ENCODE measurements around the gene ARHGEF38. TPM values are rescaled to one million over a fixed set of nuclear protein-coding genes. Genes with fewer than 3 reads are reported as not detected.

ARHGEF38 gene
- total RNA-seq, 1 experiment from 2014 or later, result not detected

DNA sequence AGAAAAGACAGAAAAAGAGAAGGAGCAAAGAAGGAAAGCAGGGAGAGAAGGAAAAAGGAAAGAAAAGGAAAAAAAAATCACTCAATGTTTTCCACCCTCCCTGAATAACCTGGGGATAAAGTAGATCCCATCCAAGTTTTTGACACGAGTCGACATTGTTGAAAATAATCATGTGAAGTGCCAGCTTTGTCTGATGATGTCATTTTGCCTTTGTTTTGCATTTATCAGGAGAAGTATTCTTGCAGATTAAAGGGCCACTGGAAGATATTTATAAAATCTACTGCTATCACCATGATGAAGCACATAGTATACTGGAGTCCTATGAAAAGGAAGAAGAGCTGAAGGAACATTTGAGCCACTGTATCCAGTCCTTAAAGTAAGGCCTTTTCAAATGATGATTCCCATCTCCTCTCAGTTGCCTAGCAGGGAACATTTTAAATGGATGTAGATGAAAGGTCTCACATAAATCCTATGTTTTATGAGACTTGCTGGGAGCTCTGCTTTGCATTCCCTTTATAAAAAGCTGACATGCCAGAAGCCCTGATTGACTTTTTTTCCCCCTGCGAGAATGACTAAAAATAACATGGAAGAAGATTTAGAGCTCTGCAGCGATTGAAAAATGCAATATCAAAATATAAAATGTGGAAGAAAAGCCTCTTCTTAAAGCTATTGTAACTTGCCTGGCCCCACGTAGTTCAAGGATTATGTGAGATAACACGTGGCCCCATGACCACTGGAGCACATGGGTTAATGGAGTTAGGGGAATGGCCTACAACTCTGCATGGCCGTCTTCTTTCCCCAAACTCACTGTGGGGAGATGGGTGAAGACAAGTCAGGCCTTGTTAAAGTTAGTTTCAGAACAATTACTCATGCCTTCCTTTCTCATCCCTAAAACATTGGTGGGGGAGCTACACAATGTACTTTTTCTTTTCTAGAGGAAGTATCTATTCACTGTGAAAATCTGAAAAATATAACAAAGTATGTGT lies 78.5 kb downstream of the ARHGEF38 start:
- DNase-seq (ENCODE audit: low read depth, low spot score), result peak; percentile 74
- in situ Hi-C loops (cut with HindIII; ENCODE audit: low pct_unique_long_range_greater_than_20kb, low sequenced_read_pairs), result no loop called here

DNA sequence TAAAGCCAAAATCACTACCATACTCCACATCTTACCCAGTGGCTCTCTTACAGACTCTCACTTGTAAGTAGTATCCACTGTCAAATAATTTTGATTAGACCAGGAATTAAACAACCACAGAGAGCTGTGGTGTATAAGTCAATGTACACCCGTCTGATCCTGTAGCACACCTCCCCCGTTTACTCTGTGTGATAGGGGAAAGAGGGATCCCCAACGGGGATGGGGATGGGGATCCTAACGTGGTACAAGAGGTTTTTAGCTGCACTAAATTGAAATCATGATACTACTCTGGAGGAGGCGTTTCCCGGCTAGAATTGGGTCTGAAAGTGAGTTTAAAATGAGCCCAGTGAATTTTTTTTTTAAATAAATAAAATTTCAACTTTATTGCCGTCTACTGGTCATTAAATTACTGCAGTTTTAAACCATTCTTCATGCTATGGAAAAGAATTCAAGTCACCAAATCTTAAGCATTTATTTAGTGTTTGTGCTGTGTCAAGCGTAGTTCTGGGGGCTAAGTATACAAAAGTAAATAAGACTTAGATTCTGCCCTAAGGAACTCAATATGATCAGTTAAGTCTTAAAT lies 79.5 kb downstream of the ARHGEF38 start:
- in situ Hi-C loops (cut with HindIII; ENCODE audit: low pct_unique_long_range_greater_than_20kb, low sequenced_read_pairs), result no loop called here
- DNase-seq (ENCODE audit: low read depth, low spot score), result peak; percentile 33

DNA sequence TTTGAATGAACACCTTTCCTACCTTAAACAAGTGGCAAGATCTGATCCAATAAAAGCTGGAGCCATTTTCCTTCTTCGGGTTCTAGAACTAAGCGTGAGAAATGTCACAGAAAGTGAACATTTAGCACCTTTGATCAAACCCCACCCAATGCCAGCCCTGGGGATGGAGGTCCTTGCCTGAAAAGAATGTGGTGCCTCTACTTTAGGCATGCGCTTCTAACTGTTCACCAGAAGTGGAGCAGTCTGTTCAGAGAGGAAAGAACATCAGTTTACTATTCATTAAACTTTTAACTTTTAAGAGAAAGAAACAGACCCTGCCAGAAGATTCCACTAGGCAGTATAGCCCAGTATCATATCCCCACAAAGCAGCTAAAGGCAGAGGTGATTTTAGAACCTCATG lies 80.2 kb downstream of the ARHGEF38 start:
- in situ Hi-C loops (cut with HindIII; ENCODE audit: low pct_unique_long_range_greater_than_20kb, low sequenced_read_pairs), result no loop called here
- peak; percentile 21 for DNase-seq (ENCODE audit: low read depth, low spot score)

DNA sequence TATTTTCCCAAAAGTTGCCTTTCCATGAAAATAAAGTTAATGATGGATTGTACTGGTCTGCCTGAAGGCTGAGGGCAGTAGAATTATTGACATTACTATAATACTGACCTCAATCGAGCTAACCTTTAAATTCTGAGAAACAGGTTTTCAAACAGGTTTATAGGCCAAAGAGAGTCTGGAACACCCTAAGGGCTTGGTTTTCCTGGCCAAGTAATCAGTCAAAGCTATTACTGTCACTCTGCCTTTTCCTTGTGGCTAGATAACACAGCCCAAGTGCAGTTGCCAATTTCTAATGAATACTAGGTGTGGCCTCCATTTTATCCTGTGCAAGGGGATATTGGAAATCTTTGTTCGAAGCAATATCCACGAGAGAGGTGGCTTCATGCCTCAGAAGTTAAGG lies 80.8 kb downstream of the ARHGEF38 start:
- in situ Hi-C loops (cut with HindIII; ENCODE audit: low pct_unique_long_range_greater_than_20kb, low sequenced_read_pairs), result no loop called here
- no peak for DNase-seq (ENCODE audit: low read depth, low spot score)

DNA sequence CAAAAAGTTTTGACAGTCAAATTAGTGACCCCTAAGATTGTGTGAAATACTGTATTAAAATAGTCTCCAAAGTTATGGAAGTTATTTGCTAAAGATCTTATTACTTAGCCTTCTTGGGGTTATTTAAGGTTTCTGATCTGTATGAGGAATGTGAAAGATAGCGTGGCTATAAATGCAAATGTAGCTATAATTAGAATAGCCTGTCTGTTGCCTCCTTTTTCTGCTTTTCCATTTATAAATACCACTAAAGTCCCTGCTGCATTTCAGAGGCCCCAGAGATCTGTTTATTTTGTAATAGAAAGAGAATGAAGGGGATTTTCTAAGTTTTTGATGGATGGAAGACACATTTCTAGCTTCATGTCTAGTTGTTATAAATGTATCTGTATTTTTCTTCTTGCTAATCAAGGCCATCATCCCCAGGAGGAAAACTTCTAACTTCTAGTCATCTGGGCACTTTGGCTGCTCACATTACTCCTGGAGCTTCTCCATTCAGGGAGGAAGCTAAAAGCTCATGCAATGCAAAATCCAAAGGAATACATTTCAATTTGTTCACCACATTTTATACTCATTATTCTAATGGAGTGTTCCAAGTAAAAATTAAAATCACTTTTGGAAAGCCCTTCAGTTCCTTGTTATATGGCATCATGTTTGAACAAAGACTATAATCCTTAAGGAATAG lies 82.1 kb downstream of the ARHGEF38 start:
- DNase-seq (ENCODE audit: low read depth, low spot score), result no peak
- in situ Hi-C loops (cut with HindIII; ENCODE audit: low pct_unique_long_range_greater_than_20kb, low sequenced_read_pairs), result no loop called here

DNA sequence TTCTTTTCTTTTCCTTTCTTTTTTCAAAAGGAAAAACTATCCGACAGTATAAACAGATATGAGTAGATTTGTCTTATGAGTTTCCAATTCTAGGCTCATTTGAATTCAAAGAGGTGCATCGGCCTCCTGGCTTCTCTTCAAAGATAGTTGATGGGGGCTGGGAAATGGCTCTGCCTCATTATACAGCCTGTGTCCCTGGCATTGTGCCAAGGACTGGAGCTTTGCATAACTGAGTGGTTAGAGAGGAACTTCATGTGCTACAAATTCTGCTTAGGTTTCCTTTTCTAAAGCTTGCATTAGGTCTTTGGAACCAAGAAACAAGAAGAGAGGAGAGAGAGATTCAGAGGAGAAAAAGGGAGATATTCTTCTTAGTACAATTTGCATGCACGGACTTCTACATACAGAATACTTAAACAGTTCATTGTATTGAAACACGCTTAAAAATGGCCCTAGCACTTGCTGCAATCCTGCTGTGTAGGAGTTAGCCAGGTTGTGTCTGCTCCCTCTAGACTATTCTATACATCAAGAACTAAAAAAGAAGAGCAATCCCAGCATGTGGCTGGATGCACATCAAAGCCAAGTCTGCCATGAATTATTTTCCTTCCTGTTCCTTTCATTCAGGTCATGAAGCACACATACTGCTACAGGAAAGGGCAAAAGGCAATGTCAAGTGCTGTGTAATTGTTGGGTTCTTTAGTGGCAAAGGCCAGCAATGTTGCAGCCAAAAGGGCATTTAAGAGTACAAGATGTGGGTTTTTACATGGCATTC lies 85.2 kb downstream of the ARHGEF38 start:
- in situ Hi-C loops (cut with HindIII; ENCODE audit: low pct_unique_long_range_greater_than_20kb, low sequenced_read_pairs), result no loop called here
- DNase-seq (ENCODE audit: low read depth, low spot score), result peak; percentile 63

DNA sequence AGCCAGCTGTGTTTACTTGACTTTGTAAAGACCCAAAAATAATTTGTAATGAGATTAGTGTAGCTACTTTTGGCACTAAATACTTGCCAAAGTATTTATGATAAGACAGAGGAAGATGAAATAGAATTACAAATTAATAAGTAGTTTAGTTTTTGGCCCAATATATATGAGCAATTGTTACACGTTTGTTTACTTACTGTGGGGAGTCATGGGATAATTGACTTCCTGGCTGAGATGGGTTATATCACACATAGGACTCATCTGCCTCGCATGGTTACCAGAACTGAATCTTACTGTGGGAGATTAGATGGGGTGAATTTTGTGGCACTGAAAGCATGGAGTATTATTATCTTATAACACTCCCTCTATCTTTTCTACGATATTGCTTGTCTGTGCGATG lies 89.4 kb downstream of the ARHGEF38 start:
- in situ Hi-C loops (cut with HindIII; ENCODE audit: low pct_unique_long_range_greater_than_20kb, low sequenced_read_pairs), result no loop called here

DNA sequence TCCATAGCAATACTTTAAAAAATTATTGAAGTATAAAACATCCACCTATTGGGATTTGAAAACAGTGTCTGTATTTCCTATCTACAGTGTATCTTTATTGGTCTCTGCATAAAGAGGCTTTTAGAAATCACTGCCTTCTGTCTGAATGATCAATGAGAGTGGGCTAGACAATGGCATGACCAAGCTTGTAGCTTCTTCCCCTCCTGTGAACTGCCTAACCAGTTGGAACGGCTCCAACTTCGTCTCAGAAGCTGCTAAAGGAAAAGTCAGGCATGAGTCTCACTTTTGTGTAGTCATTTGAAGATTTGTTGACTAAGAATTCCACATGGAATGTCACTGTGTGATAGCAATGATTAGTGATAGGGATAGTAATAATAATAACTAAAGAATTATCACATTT lies 91.8 kb downstream of the ARHGEF38 start:
- in situ Hi-C loops (cut with HindIII; ENCODE audit: low pct_unique_long_range_greater_than_20kb, low sequenced_read_pairs), result no loop called here
- DNase-seq (ENCODE audit: low read depth, low spot score), result peak; percentile 22

More for the DNA sequence above, 89.4 kb downstream of the ARHGEF38 start:
- DNase-seq (ENCODE audit: low read depth, low spot score), result no peak

DNA sequence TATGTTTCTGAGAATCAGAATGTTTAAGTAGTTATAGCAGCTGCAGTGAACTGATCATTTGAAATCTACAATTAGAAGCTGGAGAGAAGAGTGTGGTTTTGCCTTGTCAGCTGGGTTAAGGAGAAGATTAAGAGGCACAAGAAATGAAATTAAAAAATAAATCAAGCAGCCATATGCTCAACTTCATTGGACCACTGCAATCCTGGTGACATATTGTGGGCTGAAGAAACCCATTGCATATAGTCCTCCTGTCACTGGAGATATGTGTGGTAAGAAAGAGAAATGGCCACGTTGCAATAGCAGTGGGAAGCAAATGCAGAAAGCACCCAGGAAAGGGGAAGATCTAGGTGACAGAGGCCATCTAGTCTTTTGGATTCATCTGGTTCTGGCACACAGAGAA lies 93.0 kb downstream of the ARHGEF38 start:
- in situ Hi-C loops (cut with HindIII; ENCODE audit: low pct_unique_long_range_greater_than_20kb, low sequenced_read_pairs), result no loop called here
- DNase-seq (ENCODE audit: low read depth, low spot score), result no peak

DNA sequence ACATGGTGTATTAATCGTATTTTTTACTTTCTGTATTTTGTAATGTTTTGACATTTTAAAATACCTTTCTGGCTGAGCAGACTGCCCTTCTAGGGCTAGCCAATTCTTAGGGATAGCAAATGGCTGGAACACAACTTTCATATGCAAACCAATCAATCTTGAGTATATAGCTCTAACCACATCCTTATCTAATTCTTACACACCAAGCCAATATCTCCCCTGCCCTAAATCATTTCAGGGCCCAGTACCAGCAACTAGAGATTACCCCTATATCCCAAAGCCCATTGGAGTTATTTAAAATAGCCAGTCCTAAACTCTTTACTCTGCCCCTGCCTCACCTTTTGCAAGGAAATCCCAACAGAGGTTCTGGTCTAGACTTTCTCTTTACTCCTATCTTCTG lies 97.8 kb downstream of the ARHGEF38 start:
- DNase-seq (ENCODE audit: low read depth, low spot score), result no peak
- in situ Hi-C loops (cut with HindIII; ENCODE audit: low pct_unique_long_range_greater_than_20kb, low sequenced_read_pairs), result no loop called here

DNA sequence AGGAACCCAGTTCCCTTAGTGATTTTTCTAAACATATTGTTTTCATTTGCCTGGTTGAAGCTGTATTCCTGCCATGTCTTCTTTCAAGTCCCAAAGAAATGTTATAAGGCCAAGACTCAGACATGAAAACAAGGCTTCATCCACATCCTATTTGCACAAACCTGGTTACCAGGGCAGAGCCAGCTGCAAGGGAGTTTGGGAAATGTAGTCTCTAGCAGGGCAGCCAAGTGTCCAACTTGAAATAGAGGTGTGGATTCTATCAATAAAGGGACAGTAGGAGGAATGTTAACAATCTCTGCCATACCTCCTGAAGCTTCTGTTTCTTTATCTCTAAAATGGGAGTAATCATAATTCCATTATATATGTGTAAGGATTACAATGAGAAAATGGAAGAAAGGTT lies 99.5 kb downstream of the ARHGEF38 start:
- in situ Hi-C loops (cut with HindIII; ENCODE audit: low pct_unique_long_range_greater_than_20kb, low sequenced_read_pairs), result no loop called here
- no peak for DNase-seq (ENCODE audit: low read depth, low spot score)

DNA sequence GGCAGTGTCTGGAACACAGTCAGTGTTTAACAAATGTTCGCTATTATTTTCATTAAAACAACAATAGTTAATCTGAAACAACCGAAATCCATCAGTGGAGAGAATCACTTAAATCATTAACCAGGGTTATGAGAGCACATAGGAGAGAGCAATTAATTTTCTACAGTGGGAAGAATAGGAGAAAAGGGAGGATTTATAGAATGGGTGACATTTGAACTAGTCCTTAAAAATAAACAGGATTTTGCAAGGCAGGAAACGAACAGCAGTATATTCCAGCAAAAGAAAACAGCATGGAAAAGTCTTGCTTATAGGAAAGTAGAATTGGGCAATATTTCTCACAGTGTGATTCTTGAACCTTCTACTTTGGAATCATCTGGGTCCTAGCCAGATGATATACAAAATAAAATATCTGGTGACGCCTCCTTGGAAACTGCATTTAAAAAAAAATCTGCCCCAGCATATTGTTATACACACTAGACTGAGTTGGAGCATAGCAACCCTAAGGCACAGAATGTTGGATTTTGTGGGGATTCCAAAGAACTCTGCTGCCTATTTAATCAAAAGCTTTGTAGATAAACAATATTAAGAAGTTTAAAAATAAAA lies 100.0 kb downstream of the ARHGEF38 start:
- DNase-seq (ENCODE audit: low read depth, low spot score), result no peak
- in situ Hi-C loops (cut with HindIII; ENCODE audit: low pct_unique_long_range_greater_than_20kb, low sequenced_read_pairs), result no loop called here

DNA sequence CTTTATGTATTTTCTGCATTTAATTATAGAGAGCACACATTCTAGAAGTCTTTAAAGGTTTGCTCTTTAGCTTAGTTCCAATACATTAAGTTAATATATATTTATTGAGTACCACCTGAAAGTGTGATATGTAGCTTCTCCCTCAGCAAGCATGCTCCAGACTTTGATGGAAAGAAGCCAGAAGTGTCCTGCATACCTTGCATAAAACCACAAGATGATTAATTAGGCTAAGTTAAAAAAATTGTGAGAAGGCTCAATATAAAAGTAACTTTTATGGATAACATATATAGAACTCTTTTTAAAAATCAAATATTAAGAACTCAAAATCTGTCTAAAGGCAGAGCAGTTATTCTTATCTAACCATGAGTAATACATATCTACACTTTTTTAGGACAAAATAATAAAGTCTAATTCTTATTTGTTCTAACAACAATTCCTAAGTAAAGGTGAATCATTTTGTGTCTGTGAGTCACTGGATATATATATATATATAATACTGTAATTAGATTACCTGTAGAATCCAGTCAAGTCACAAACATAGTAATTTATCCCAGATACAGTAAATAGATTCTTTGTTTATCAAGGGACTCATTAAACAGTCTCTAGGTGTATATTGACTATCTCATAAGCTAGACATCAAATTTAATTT lies 104.8 kb downstream of the ARHGEF38 start:
- no peak for DNase-seq (ENCODE audit: low read depth, low spot score)
- in situ Hi-C loops (cut with HindIII; ENCODE audit: low pct_unique_long_range_greater_than_20kb, low sequenced_read_pairs), result no loop called here

DNA sequence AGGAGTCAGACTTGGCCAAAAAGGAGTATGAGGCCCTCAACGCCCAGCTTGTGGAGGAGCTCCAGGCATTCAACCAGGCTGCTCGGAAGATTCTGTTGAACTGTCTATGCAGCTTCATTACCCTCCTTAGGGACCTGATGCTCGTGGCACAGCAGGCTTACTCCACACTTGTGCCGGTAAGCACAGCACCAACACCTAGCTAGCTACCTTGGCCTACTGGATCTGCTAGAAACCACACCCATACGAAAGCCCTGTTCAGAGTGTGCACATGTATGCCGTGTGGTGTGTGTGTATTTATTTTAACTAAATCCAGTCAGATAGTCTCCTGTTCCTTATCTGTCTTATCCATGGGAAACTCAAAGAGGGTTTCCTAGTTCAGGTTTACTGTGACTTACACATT lies 106.8 kb downstream of the ARHGEF38 start:
- in situ Hi-C loops (cut with HindIII; ENCODE audit: low pct_unique_long_range_greater_than_20kb, low sequenced_read_pairs), result no loop called here
- DNase-seq (ENCODE audit: low read depth, low spot score), result no peak

DNA sequence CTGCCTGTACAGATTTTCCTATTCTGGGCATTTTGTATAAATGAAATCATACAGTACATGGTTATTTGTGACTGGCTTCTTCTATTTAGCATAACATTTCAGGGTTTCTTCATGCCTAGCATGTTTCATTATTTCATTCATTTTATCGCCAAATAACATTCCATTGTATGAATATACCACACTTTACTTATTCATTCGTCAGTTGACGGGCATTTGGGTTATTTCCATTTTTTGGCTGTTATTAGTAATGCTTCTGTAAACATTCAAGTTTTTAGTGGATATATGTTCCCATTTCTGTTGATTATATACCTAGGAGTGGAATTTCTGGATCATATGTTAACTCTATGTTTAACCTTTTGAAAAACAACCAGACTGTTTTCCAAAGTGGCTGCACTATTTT lies 108.6 kb downstream of the ARHGEF38 start:
- DNase-seq (ENCODE audit: low read depth, low spot score), result no peak
- in situ Hi-C loops (cut with HindIII; ENCODE audit: low pct_unique_long_range_greater_than_20kb, low sequenced_read_pairs), result no loop called here

DNA sequence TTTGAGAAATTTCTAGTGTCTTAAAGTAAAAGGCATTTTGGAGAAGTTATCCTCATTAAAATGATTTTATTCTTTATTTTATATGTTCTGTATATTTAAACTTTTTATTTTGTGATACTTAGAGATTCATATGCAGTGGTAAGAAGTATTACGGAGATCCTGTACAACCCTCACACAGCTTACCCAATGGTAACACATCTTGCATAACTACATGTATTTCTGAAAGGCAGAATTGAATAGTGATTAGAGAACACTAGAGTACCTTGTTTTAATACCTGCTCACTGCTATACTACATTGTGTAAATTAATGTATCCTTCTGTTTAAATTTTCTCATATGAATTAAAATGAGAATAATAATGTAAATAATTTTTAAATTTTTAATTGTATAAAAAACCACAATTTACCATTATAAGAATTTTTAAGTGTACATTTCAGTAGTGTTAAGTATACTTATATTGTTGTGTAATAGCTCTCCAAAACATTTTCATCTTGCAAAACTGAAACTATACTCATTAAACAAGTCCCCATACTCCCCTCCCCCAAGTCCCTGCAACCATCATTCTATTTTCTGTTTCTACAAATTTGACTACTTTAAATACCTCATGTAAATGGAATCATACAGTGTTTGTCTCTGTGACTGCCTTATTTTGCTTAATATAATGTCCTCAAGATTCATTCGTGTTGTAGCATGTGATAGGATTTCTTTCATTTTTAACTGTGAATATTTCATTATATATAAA lies 110.7 kb downstream of the ARHGEF38 start:
- no peak for DNase-seq (ENCODE audit: low read depth, low spot score)
- in situ Hi-C loops (cut with HindIII; ENCODE audit: low pct_unique_long_range_greater_than_20kb, low sequenced_read_pairs), result no loop called here

Measured in SK-MEL-5 (cell line).